PC-9 (cell line): Measurements from ENCODE around the gene AS3MT.

ENCODE experiments used
- EZH2 ChIP-seq: fragments of 200-600 bp; sonication (generic); IDR thresholded peaks from 2 replicates; pipeline ENCODE4 v1.8.0; 2017; ENCODE audit warnings: antibody characterized with exemption, low read depth
- TF ChIP-seq, protein P1 (sequence below): fragments of 200-600 bp; sonication (generic); conservative IDR thresholded peaks from 2 replicates; pipeline ENCODE4 v1.6.1; 2017; ENCODE audit warnings: mixed run types, antibody characterized with exemption, mild to moderate bottlenecking, moderate library complexity

DNA sequence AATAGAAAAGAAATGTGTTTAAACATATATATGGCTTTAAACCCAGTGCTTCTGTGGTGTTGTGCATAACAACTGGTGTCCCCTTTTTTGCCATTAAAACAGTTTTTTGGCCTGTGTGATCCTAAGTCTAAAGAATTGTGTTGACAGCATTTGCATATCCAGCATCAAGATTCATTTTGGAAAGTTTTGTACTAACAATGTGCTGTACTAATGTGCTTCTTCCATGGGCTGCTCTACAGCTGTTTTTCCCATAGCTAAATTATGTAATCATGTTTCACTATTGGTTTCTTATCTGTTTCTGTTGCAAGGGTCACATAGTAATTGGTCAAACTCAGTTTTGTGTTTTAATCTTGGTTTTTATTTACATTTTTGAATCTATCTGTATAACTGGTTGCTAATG is 54.3 kb downstream of the AS3MT start:
- TF ChIP-seq, protein P1, sequence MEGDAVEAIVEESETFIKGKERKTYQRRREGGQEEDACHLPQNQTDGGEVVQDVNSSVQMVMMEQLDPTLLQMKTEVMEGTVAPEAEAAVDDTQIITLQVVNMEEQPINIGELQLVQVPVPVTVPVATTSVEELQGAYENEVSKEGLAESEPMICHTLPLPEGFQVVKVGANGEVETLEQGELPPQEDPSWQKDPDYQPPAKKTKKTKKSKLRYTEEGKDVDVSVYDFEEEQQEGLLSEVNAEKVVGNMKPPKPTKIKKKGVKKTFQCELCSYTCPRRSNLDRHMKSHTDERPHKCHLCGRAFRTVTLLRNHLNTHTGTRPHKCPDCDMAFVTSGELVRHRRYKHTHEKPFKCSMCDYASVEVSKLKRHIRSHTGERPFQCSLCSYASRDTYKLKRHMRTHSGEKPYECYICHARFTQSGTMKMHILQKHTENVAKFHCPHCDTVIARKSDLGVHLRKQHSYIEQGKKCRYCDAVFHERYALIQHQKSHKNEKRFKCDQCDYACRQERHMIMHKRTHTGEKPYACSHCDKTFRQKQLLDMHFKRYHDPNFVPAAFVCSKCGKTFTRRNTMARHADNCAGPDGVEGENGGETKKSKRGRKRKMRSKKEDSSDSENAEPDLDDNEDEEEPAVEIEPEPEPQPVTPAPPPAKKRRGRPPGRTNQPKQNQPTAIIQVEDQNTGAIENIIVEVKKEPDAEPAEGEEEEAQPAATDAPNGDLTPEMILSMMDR: no peak
- TF ChIP-seq EZH2: no peak
